NCI-H510A treated with DMSO at 0.1 percent for 48 hours (cell line): Measurements from ENCODE around the gene DUS3L.
"Not testable (repeated sequence)": the region's sequence is repeated elsewhere in the genome, so short reads cannot be mapped to it uniquely, and the experiment has no call there.

Experiments
- DNase-seq: peaks from one replicate; lab custom pipeline; 2025; lab: John Stamatoyannopoulos, UW

DUS3L gene

DNA sequence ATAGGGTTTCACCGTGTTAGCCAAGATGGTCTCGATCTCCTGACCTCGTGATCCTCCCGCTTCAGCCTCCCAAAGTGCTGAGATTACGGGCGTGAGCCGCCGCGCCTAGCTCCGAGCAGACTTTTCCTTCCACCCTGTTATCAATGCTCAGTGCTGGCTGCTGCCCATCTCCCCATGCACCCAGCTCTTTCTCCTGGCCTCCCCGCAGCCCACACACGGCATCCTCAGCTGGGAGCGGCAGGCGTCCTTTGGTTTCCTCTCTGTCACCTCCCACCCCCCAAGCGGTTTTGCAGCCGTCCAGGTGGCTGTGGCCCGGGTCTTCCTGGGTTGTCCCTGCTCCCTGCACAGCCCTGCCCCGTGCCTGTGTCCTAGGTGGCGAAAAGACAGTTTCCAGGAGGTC, 18.5 kb downstream of the DUS3L start:
- no peak for DNase-seq

DNA sequence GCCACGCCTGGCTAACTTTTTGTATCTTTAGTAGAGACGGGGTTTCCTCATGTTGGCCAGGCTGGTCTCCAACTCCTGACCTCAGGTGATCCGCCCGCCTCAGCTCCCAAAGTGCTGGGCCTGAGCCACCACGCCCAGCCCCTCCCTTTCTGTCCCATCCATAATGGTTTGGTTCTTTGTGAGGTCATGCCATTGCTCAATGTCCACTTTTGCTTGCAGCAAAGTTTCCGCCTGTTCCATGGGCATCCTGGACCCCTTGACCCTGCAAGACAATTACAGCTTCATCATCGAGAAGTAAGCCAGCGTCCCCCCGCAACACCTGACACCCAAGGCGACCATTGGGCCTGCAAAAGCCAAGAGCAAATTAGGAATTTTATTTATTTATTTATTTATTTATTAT, 23.0 kb downstream of the DUS3L start:
- DNase-seq = no peak

DNA sequence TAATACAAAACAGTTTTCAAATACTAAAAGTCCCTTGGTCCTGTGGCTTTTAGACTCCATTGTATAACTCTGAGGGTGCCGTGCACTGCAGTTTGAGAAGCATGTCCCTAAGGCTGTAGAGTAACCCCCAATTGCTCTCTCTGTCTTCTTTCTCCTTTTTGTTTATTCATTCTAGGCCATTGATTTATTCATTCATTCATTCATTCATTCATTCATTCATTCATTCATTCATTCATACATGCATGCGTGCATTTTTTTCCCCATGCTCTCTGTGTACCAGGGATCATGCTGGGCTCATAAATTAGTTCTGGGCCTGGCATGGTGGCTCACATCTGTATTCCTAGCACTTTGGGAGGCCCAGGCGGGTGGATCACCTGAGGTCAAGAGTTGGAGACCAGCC, 25.7 kb downstream of the DUS3L start:
- DNase-seq = no peak

DNA sequence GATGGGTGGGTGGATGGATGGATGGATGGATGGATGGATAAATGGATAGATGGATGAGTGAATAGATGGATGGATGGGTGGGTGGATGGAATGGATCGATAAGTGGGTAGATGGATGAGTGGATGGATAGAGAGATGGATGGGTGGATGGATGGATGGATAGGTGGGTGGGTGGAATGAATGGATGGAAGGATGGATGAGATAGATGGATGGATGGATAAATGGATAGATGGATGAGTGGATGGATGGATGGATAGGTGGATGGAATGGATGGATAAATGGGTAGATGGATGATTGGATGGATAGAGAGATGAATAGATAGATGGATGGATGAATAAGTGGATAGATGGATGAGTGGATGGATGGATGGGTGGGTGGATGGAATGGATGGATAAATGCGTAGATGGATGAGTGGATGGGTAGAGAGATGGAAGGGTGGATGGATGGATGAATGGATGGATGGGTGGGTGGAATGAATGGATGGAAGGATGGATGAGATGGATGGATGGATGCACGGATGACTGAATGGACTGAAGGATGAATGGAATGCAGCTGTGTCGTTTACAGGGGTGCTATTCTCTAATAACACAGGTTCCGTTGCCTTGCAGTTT, 28.2 kb downstream of the DUS3L start:
- DNase-seq = no peak

DNA sequence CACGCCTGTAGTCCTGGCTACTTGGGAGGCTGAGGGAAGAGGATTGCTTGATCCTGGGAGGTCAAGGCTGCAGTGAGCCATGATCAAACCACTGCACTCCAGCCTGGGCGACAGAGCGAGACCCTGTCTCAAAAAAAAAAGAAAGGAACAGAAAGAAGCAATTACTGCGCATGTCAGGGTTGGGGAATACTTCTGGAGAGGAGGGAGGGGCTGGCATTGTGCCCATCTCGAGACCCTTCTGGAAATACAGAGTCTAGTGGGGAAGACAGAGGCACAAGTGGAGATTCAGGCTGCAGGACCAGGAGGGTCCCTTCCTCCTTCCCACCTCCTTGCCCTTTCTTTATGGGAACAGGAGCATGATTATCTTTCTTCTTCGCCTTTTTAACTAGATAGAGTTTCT, 37.2 kb downstream of the DUS3L start:
- DNase-seq = no peak

DNA sequence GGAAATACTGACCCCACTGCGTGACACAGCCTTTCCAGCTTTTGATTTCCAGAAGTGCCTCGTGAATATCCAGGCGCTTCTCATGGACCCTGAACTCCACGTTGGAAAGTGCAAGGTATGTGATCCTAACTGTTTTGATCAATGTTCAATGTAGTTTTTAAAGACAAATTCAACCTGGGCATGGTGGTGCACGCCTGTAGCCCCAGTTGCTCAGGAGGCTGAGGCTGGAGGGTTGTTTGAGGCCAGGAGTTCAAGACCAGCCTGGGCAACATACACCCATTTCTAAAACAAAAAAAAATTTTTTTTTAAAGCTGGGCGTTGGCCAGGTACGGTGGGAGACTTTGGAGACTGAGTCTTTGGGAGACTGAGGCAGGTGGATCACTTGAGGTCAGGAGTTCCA, 39.3 kb downstream of the DUS3L start:
- no peak for DNase-seq

DNA sequence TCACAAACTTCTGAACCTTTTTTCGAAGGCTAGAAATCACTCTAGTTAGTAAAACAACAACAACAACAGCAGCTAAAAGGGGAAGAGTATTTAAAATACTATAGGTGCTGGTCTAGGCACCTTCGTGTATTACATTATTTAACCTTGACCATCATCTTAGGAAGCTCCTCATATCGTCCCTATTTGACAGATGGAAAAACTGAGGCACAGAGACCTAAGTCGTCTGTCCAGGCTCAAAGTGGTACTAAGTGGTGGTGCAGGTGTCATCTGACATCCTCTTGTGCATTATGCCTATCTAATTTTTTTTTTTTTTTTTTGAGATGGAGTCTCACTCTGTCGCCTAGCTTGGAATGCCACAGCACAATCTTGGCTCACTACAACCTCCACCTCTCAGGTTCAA, 41.5 kb downstream of the DUS3L start:
- DNase-seq = no peak

DNA sequence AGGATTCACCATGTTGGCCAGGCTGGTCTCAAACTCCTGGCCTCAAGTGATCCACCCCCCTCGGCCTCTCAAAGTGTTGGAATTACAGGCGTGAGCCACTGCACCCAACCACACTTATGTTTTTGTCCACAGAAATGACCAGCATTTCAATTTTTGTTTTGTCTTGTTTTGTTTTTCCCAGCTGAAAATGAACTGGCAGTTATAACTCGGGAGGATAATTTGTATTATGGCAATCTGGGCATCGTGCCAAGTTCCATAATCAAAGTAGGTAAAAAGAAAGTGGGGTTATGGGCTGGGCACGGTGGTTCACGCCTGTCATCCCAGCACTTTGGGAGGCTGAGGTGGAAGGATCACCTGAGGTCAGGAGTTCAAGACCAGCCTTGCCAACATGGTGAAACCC, 42.0 kb downstream of the DUS3L start:
- not testable (repeated sequence) for DNase-seq

DNA sequence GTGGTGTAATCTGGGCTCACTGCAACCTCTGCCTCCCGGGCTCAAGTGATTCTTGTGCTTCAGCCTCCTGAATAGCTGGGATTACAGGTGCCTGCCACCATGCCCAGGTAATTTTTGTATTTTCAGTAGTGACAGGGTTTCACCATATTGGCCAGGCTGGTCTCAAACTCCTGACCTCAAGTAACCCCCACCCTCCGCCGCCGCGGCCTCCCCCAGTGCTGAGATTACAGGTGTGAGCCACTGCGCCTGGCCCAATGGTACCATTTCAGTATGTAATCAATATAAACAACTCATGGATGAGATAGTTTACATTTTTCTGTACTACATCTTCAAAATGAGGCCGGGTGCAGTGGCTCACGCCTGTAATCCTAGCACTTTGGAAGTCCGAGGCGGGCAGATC, 46.0 kb downstream of the DUS3L start:
- not testable (repeated sequence) for DNase-seq

DNA sequence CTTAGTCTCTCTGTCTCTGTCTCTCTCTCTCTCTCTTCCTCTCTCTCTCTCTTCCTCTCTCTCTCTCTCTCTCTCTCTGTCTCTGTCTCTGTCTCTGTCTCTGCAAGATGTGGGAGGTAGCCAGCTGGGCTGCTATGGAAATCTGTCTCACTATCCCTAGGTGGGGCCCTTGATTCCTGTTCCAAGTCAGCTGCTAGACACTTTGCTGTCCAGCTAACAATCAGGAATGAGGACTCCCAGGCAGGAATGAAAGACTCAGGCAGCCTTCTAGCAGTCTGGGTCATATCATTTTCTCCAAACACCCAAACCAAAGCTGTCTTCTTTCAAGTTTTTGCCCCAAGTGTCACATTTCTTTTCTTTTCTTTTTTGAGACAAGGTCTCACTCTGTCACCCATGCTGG, 47.3 kb downstream of the DUS3L start:
- no peak for DNase-seq

DNA sequence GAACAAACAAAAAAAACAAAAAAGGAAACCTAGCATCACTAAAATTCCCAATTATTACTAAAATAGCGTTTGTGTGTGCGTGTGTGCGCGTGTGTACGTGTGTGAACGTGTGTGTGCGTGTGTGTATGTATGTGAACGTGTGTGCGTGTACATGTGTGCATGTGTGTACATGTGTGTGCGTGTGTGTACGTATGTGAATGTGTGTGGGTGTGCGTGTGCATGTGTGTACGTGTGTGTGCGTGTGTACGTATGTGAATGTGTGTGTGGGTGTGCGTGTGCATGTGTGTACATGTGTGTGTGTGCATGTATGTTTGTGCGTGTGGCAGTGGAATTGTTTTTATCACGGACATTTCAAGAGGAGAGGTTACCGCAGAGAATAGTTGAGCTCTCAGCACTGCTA, 48.9 kb downstream of the DUS3L start:
- DNase-seq = no peak

DNA sequence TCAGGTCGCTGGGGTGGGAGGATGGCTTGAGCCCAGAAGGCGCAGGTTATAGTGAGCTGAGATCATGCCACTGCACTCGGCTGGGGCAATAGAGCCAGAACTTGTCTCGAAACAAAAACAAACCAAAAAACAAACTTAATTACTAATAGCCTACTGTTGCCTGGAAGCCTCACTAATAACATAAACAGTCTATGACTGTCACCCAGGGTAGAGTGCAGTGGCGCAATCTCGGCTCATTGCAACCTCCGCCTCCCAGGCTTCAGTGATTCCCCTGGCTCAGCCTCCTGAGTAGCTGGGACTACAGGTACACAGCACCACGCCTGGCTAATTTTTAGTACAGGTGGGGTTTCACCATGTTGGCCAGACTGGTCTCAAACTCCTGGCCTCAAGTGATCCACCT, 52.5 kb downstream of the DUS3L start:
- DNase-seq = no peak
